ENCODE results near the gene MED14. TPM values are rescaled to one million over a fixed set of nuclear protein-coding genes. Genes with fewer than 3 reads are reported as not detected.

Gene MED14
- total and polyA plus RNA-seq, 10 of the 15 experiments (the other 5 are each of a cell fraction or from before 2014, with no cell fraction given): 8.8 to 99.4 (median 29.4) TPM

- Histone ChIP-seq H3K4me1 (ENCODE audit: control insufficient read depth, insufficient read depth, low read length) (no peaks in the 10 kb centered on the region), H3K27ac (ENCODE audit: control insufficient read depth, insufficient read depth) (no peak overlapping the region), H3K36me3 (ENCODE audit: control insufficient read depth in 2 of 2, insufficient read depth in 2 of 2, low read length in 1 of 2) (no peaks in the 10 kb centered on the region), H3K79me2 (ENCODE audit: control insufficient read depth, insufficient read depth, low read length) (no peaks in the 10 kb centered on the region), H2AFZ (ENCODE audit: control insufficient read depth, low read depth, low read length) (no peak overlapping the region), H3K9ac (ENCODE audit: control insufficient read depth, insufficient read depth, low read length) (no peak overlapping the region), H4K20me1 (ENCODE audit: control insufficient read depth, insufficient read depth) (no peaks in the 10 kb centered on the region), H3K4me2 (ENCODE audit: control insufficient read depth, insufficient read depth) (no peak overlapping the region), H3K27me3 (replicated peaks in 1 of 2; ENCODE audit: control insufficient read depth in 2 of 2, insufficient read depth in 2 of 2, low read length in 1 of 2) (no peaks in the 10 kb centered on the region; a peak in 1 of 4 replicates), H3K9me3 (replicated peaks; ENCODE audit: control insufficient read depth, insufficient read depth, low read length) (no peaks in the 10 kb centered on the region), H3K4me3 (no peak overlapping the region)
- ChIA-PET RAD21 (ENCODE audit: unreplicated experiment) (no interaction called here), SMC1A (ENCODE audit: uncharacterized antibody, unreplicated experiment) (interaction anchor here (0.6 to 2.0 kb wide), 4 partner anchors 10 to 437 kb away, joined by 3 to 6 read pairs (median 3); no protein-coding TSS in a partner anchor), CTCF (interaction anchor here (1.5 kb wide), 1 partner anchor 334 kb away, joined by 4 read pairs; no protein-coding TSS in a partner anchor), POLR2A (no interaction called here)
- peak; percentile 49; the same call in 1 of the 2 replicates for TF ChIP-seq NFYB (IDR thresholded peaks at IDR 0.05; ENCODE audit: insufficient read depth, low read depth, low read length)
- TF ChIP-seq, protein P1, sequence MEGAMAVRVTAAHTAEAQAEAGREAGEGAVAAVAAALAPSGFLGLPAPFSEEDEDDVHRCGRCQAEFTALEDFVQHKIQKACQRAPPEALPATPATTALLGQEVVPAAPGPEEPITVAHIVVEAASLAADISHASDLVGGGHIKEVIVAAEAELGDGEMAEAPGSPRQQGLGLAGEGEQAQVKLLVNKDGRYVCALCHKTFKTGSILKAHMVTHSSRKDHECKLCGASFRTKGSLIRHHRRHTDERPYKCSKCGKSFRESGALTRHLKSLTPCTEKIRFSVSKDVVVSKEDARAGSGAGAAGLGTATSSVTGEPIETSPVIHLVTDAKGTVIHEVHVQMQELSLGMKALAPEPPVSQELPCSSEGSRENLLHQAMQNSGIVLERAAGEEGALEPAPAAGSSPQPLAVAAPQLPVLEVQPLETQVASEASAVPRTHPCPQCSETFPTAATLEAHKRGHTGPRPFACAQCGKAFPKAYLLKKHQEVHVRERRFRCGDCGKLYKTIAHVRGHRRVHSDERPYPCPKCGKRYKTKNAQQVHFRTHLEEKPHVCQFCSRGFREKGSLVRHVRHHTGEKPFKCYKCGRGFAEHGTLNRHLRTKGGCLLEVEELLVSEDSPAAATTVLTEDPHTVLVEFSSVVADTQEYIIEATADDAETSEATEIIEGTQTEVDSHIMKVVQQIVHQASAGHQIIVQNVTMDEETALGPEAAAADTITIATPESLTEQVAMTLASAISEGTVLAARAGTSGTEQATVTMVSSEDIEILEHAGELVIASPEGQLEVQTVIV (IDR thresholded peaks at IDR 0.05; ENCODE audit: borderline replicate concordance, partially characterized antibody): no peak
- intact Hi-C loops (cut with micrococcal nuclease; ENCODE audit: unreplicated experiment): no loop called here
- ATAC-seq: no peak
- in situ Hi-C loops (cut with MboI): no loop called here
- 38% methylated on average over 2 of the region's 2 CpGs for WGBS (ENCODE audit: insufficient coverage, insufficient replicate concordance, low lambda C conversion rate, missing lambda C conversion rate)
- BruUV-seq (replicated peaks): no TSS peak
- no peak for DNase-seq (ENCODE audit: low read depth, low spot score)
- FAIRE-seq: no peak
Observed at GRCh38 chrX:40780951-40781350, 45.6 kb upstream of the MED14 start.

- H3K36me3 ChIP-seq (ENCODE audit: control insufficient read depth in 2 of 2, insufficient read depth in 2 of 2, low read length in 1 of 2): no peaks in the 10 kb centered on the region
- no peak overlapping the region for H2AFZ ChIP-seq (ENCODE audit: control insufficient read depth, low read depth, low read length)
- RAD21 ChIA-PET (ENCODE audit: unreplicated experiment): no interaction called here
- H3K9ac ChIP-seq (ENCODE audit: control insufficient read depth, insufficient read depth, low read length): no peak overlapping the region
- in situ Hi-C loops (cut with MboI) (no loop called here), intact Hi-C loops (cut with micrococcal nuclease; ENCODE audit: unreplicated experiment) (no loop called here)
- FAIRE-seq (no peak), ATAC-seq (no peak), DNase-seq (ENCODE audit: low read depth, low spot score) (no peak)
- H3K4me1 ChIP-seq (ENCODE audit: control insufficient read depth, insufficient read depth, low read length): no peaks in the 10 kb centered on the region
- H3K4me2 ChIP-seq (ENCODE audit: control insufficient read depth, insufficient read depth): no peak overlapping the region
- SMC1A ChIA-PET (ENCODE audit: uncharacterized antibody, unreplicated experiment): interaction anchor here (1.0 kb wide), 1 partner anchor 72 kb away, joined by 3 read pairs; no protein-coding TSS in a partner anchor
- WGBS (ENCODE audit: insufficient coverage, insufficient replicate concordance, low lambda C conversion rate, missing lambda C conversion rate): 69% methylated on average over 6 of the region's 6 CpGs
- H3K27me3 ChIP-seq (replicated peaks in 1 of 2; ENCODE audit: control insufficient read depth in 2 of 2, insufficient read depth in 2 of 2, low read length in 1 of 2): no peaks in the 10 kb centered on the region; a peak in 1 of 4 replicates
- CTCF ChIA-PET: no interaction called here
- POLR2A ChIA-PET: no interaction called here
- no TSS peak for BruUV-seq (replicated peaks)
- H4K20me1 ChIP-seq (ENCODE audit: control insufficient read depth, insufficient read depth): no peaks in the 10 kb centered on the region
- no peaks in the 10 kb centered on the region for H3K79me2 ChIP-seq (ENCODE audit: control insufficient read depth, insufficient read depth, low read length)
- H3K9me3 ChIP-seq (replicated peaks; ENCODE audit: control insufficient read depth, insufficient read depth, low read length): no peaks in the 10 kb centered on the region
- no peak overlapping the region for H3K4me3 ChIP-seq
- no peak overlapping the region for H3K27ac ChIP-seq (ENCODE audit: control insufficient read depth, insufficient read depth)
- TF ChIP-seq STAT1 (conservative IDR thresholded peaks at IDR 0.05) (no peak), ZZZ3 (IDR thresholded peaks at IDR 0.05; ENCODE audit: control insufficient read depth, insufficient read length, low read depth) (no peak), NFIC (IDR thresholded peaks at IDR 0.05; ENCODE audit: low read depth, low read length) (no peak), ZBED1 (IDR thresholded peaks at IDR 0.05; ENCODE audit: borderline replicate concordance) (no peak), NFYB (IDR thresholded peaks at IDR 0.05; ENCODE audit: insufficient read depth, low read depth, low read length) (no peak), BHLHE40 (IDR thresholded peaks at IDR 0.05; ENCODE audit: borderline replicate concordance in 1 of 2, low read depth in 2 of 2, low read length in 1 of 2) (no peak), NRF1 (conservative IDR thresholded peaks at IDR 0.05; ENCODE audit: low read depth, low read length) (no peak), DPF2 (IDR thresholded peaks at IDR 0.05) (no peak), HDAC6 (IDR thresholded peaks at IDR 0.05; ENCODE audit: unreplicated experiment) (no peak), CHD1 (IDR thresholded peaks at IDR 0.05; ENCODE audit: low read depth, low read length) (no peak), E2F4 (IDR thresholded peaks at IDR 0.05; ENCODE audit: low read depth, low read length) (no peak), SIX5 (IDR thresholded peaks at IDR 0.05; ENCODE audit: low read depth, low read length, severe bottlenecking) (no peak)
Observed at GRCh38 chrX:40780082-40780481, 44.7 kb upstream of the MED14 start.

All from GM12878 (cell line).